H9 (cell line): ENCODE data around the gene TRMT44. TPM values are rescaled to one million over a fixed set of nuclear protein-coding genes. Genes with fewer than 3 reads are reported as not detected.

Experiments used
- DNase-seq: peaks from one replicate; pipeline ENCODE4 v3.0.0-alpha.2; 2017
- H2AFZ ChIP-seq: one replicate; pipeline ENCODE4 v1.6.1; 2013; ENCODE audit warnings: mild to moderate bottlenecking, low read length, control low read depth, moderate library complexity
- H2AK5ac ChIP-seq: 2 replicates; pipeline ENCODE4 v1.6.1; 2013; ENCODE audit warnings: low read length, control low read depth, mixed read lengths; ENCODE audit not compliant: insufficient read length
- H2BK120ac ChIP-seq: one replicate; pipeline ENCODE4 v1.6.1; 2013; ENCODE audit warnings: low read depth, mild to moderate bottlenecking, low read length, control low read depth, inconsistent platforms; ENCODE audit not compliant: poor library complexity, severe bottlenecking
- H2BK12ac ChIP-seq: 2 replicates; pipeline ENCODE4 v1.6.1; 2013; ENCODE audit warnings: low read length, control low read depth, mixed read lengths, low read depth; ENCODE audit not compliant: insufficient read length
- H2BK15ac ChIP-seq: 2 replicates; pipeline ENCODE4 v1.6.1; 2013; ENCODE audit warnings: low read depth, low read length, control low read depth
- H2BK20ac ChIP-seq: one replicate; pipeline ENCODE4 v1.6.1; 2013; ENCODE audit warnings: low read depth, mild to moderate bottlenecking, low read length, control low read depth, inconsistent platforms; ENCODE audit not compliant: poor library complexity, severe bottlenecking
- H2BK5ac ChIP-seq: 2 replicates; pipeline ENCODE4 v1.6.1; 2013; ENCODE audit warnings: low read length, control low read depth, mixed read lengths; ENCODE audit not compliant: insufficient read length
- H3K14ac ChIP-seq: 2 replicates; pipeline ENCODE4 v1.6.1; 2013; ENCODE audit warnings: low read length, control low read depth; ENCODE audit not compliant: insufficient read depth
- H3K18ac ChIP-seq: 2 replicates; pipeline ENCODE4 v1.6.1; 2013; ENCODE audit warnings: low read depth, mild to moderate bottlenecking, mixed read lengths, low read length, control low read depth; ENCODE audit not compliant: insufficient read length
- H3K23ac ChIP-seq: 2 replicates; pipeline ENCODE4 v1.6.1; 2013; ENCODE audit warnings: low read length, control low read depth, mixed read lengths, low read depth; ENCODE audit not compliant: insufficient read length
- H3K23me2 ChIP-seq: 2 replicates; pipeline ENCODE4 v1.6.1; 2013; ENCODE audit warnings: low read depth, mild to moderate bottlenecking, mixed read lengths, low read length, control low read depth; ENCODE audit not compliant: insufficient read length, poor library complexity, severe bottlenecking
- H3K27ac ChIP-seq: 2 replicates; pipeline ENCODE4 v1.5.1; 2013; ENCODE audit warnings: low read length, control low read depth, mixed read lengths, low read depth; ENCODE audit not compliant: insufficient read length
- H3K27me3 ChIP-seq: 2 replicates; pipeline ENCODE4 v1.6.1; 2013; ENCODE audit warnings: low read length, control low read depth, inconsistent platforms; ENCODE audit not compliant: insufficient read depth
- H3K4ac ChIP-seq: 2 replicates; pipeline ENCODE4 v1.6.1; 2013; ENCODE audit warnings: low read depth, mild to moderate bottlenecking, control low read depth, inconsistent platforms, low read length, moderate library complexity
- H3K4me1 ChIP-seq: 2 replicates; pipeline ENCODE4 v1.6.1; 2013; ENCODE audit warnings: low read length, control low read depth, inconsistent platforms; ENCODE audit not compliant: insufficient read depth
- H3K4me2 ChIP-seq: 2 replicates; pipeline ENCODE4 v1.6.1; 2013; ENCODE audit warnings: low read length, control low read depth, mixed read lengths; ENCODE audit not compliant: insufficient read length, insufficient read depth
- H3K56ac ChIP-seq: 2 replicates; pipeline ENCODE4 v1.6.1; 2013; ENCODE audit warnings: low read depth, mild to moderate bottlenecking, mixed read lengths, low read length, control low read depth; ENCODE audit not compliant: insufficient read length
- H3K79me1 ChIP-seq: 2 replicates; pipeline ENCODE4 v1.6.1; 2013; ENCODE audit warnings: low read depth, mild to moderate bottlenecking, moderate library complexity, low read length, control low read depth, inconsistent platforms; ENCODE audit not compliant: insufficient read depth, poor library complexity, severe bottlenecking
- H3K79me2 ChIP-seq: 2 replicates; pipeline ENCODE4 v1.6.1; 2013; ENCODE audit warnings: low read length, control low read depth, inconsistent platforms; ENCODE audit not compliant: insufficient read depth
- H3K9ac ChIP-seq: 2 replicates; pipeline ENCODE4 v1.6.1; 2013; ENCODE audit warnings: low read length, control low read depth, mixed read lengths; ENCODE audit not compliant: insufficient read length; ENCODE audit errors: extremely low read depth
- H3K9me3 ChIP-seq: one replicate; pipeline ENCODE4 v1.6.1; 2013; ENCODE audit warnings: low read depth, low read length, inconsistent platforms; ENCODE audit not compliant: control insufficient read depth
- H3T11ph ChIP-seq: one replicate; pipeline ENCODE4 v1.6.1; 2013; ENCODE audit warnings: mild to moderate bottlenecking, low read length, control low read depth, inconsistent platforms
- H4K20me1 ChIP-seq: one replicate; pipeline ENCODE4 v1.6.1; 2013; ENCODE audit not compliant: control insufficient read depth, insufficient read length, insufficient read depth
- H4K5ac ChIP-seq: 2 replicates; pipeline ENCODE4 v1.6.1; 2013; ENCODE audit warnings: low read depth, mild to moderate bottlenecking, mixed read lengths, low read length, control low read depth; ENCODE audit not compliant: insufficient read length
- H4K8ac ChIP-seq: replicated peaks from 2 replicates; pipeline ENCODE4 v1.6.1; 2013; ENCODE audit warnings: low read length, control low read depth, mixed read lengths, low read depth; ENCODE audit not compliant: insufficient read length
- H4K91ac ChIP-seq: 2 replicates; pipeline ENCODE4 v1.6.1; 2013; ENCODE audit warnings: low read depth, mild to moderate bottlenecking, moderate library complexity, mixed read lengths, low read length, control low read depth; ENCODE audit not compliant: insufficient read length
- H3K27ac Mint-ChIP-seq, 3 experiments: 2 replicates in 2 of 3; 3 replicates in 1 of 3; pipeline ENCODE4 v1.8.0; 2020 to 2021; ENCODE audit warnings: mixed read lengths in 3 of 3, mild to moderate bottlenecking in 1 of 3, moderate library complexity in 1 of 3
- H3K27me3 Mint-ChIP-seq: 2 replicates; pipeline ENCODE4 v1.8.0; 2021; ENCODE audit warnings: low read depth, mild to moderate bottlenecking, moderate library complexity, mixed read lengths
- H3K36me3 Mint-ChIP-seq, 3 experiments: 2 replicates in 2 of 3; 3 replicates in 1 of 3; pipeline ENCODE4 v1.8.0; 2020 to 2021; ENCODE audit warnings: low read depth in 3 of 3, mixed read lengths in 3 of 3; ENCODE audit not compliant: insufficient read depth in 1 of 3
- H3K4me1 Mint-ChIP-seq, 2 experiments: 2 replicates each; pipeline ENCODE4 v1.8.0; 2020; ENCODE audit warnings: mixed read lengths in 2 of 2
- H3K4me3 Mint-ChIP-seq, 2 experiments: 2 replicates in 1 of 2; 3 replicates in 1 of 2; pipeline ENCODE4 v1.8.0; 2020 to 2021; ENCODE audit warnings: mild to moderate bottlenecking in 2 of 2, mixed read lengths in 2 of 2, moderate library complexity in 1 of 2
- H3K9me3 Mint-ChIP-seq, 2 experiments: 2 replicates in 1 of 2; 3 replicates in 1 of 2; pipeline ENCODE4 v1.8.0; 2020; ENCODE audit warnings: mild to moderate bottlenecking in 2 of 2, mixed read lengths in 2 of 2, moderate library complexity in 1 of 2
- WGBS: extraction: QIAGEN DNeasy Blood & Tissue Kit; methylation state at CpG from one replicate; pipeline ENCODE4 v1.1.7; 2013; ENCODE audit warnings: missing lambda C conversion rate, low lambda C conversion rate, mixed read lengths; ENCODE audit not compliant: insufficient read length; ENCODE audit errors: extremely low coverage; 5-methylcytosine and 5-hydroxymethylcytosine counted together
- total RNA-seq: library from RNA; stranded (reverse); gene quantifications from 2 replicates; pipeline ENCODE4 v1.2.1, GENCODE V29; 2021
- TF ChIP-seq, protein P1 (sequence below): fragments of 200-600 bp; sonication (generic); conservative IDR thresholded peaks from 3 replicates; pipeline ENCODE4 v1.8.0; 2021; ENCODE audit warnings: antibody characterized with exemption, mild to moderate bottlenecking

The TRMT44 gene
- total RNA-seq, 1 experiment from 2014 or later: 22.8 TPM

DNA sequence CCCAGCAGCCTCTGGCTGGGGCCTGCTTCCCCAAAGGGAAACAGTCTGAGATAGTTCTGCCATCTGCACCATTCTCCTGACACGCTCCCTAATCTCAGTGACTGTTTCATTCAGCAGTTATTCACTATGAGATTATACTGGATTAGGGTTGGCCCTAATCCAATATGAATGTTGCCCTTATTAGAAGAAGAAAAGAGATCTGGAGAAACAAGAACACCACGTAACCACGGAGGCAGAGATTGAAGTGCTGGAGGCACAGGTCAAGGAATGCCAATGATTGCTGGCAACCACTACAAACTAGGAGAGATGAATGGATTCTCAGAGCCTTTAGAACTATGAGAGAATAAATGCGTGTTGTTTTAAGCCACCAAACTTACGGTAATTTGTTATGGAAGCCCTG, 7.4 kb upstream of the TRMT44 start:
- H3K27me3 ChIP-seq: no peaks in the 10 kb centered on the region
- no peaks in the 10 kb centered on the region for H4K20me1 ChIP-seq
- TF ChIP-seq, protein P1, sequence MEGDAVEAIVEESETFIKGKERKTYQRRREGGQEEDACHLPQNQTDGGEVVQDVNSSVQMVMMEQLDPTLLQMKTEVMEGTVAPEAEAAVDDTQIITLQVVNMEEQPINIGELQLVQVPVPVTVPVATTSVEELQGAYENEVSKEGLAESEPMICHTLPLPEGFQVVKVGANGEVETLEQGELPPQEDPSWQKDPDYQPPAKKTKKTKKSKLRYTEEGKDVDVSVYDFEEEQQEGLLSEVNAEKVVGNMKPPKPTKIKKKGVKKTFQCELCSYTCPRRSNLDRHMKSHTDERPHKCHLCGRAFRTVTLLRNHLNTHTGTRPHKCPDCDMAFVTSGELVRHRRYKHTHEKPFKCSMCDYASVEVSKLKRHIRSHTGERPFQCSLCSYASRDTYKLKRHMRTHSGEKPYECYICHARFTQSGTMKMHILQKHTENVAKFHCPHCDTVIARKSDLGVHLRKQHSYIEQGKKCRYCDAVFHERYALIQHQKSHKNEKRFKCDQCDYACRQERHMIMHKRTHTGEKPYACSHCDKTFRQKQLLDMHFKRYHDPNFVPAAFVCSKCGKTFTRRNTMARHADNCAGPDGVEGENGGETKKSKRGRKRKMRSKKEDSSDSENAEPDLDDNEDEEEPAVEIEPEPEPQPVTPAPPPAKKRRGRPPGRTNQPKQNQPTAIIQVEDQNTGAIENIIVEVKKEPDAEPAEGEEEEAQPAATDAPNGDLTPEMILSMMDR: no peak
- Mint-ChIP-seq H3K27me3 (peaks cover 9% of the 10 kb centered on the region), H3K27ac (no peak overlapping the region), H3K4me3 (no peak overlapping the region), H3K4me1 (peaks cover 40 to 46% of the 10 kb centered on the region in 2 experiments), H3K9me3 (no peaks in the 10 kb centered on the region), H3K36me3 (no peaks in the 10 kb centered on the region)
- H4K91ac ChIP-seq: no peak overlapping the region
- no peaks in the 10 kb centered on the region for H3K79me1 ChIP-seq
- no peak for DNase-seq
- H2BK120ac ChIP-seq: no peak overlapping the region
- no peak overlapping the region for H3T11ph ChIP-seq
- no peak overlapping the region for H3K4me2 ChIP-seq
- H3K27ac ChIP-seq: no peak overlapping the region
- no CpG with 5 or more reads among the region's 5 CpGs for WGBS
- H2BK20ac ChIP-seq: no peak overlapping the region
- no peaks in the 10 kb centered on the region for H3K23me2 ChIP-seq
- no peak overlapping the region for H3K18ac ChIP-seq
- H3K79me2 ChIP-seq: no peaks in the 10 kb centered on the region
- no peaks in the 10 kb centered on the region for H3K9me3 ChIP-seq
- no peak overlapping the region for H4K5ac ChIP-seq
- H2BK15ac ChIP-seq: no peak overlapping the region
- no peak overlapping the region for H2AK5ac ChIP-seq
- H4K8ac ChIP-seq: no peak overlapping the region
- no peak overlapping the region for H2AFZ ChIP-seq
- H3K23ac ChIP-seq: no peak overlapping the region
- no peak overlapping the region for H2BK12ac ChIP-seq
- H3K4me1 ChIP-seq: no peaks in the 10 kb centered on the region; the same call in 1 of the 2 replicates
- no peak overlapping the region for H3K14ac ChIP-seq
- H3K4ac ChIP-seq: no peak overlapping the region
- no peak overlapping the region for H2BK5ac ChIP-seq
- no peak overlapping the region for H3K56ac ChIP-seq
- H3K9ac ChIP-seq: no peak overlapping the region
